SKM-1 (cell line): ENCODE results near the gene DPYD.

Source experiments
- DNase-seq: peaks from one replicate; lab custom pipeline; 2025; ENCODE audit not compliant: unreplicated experiment; lab: John Stamatoyannopoulos, UW

The DPYD gene

GRCh38 chr1:97314685-97315084 is 606.1 kb downstream of the DPYD start:
- no peak for DNase-seq

- DNase-seq, result no peak
Observed at GRCh38 chr1:97308131-97308530, 612.7 kb downstream of the DPYD start.

GRCh38 chr1:97307568-97307967 is 613.3 kb downstream of the DPYD start:
- DNase-seq, result no peak

GRCh38 chr1:97307151-97307550 is 613.7 kb downstream of the DPYD start:
- DNase-seq, result no peak

GRCh38 chr1:97306504-97306903 is 614.3 kb downstream of the DPYD start:
- no peak for DNase-seq

- no peak for DNase-seq
Observed at GRCh38 chr1:97304366-97304765, 616.5 kb downstream of the DPYD start.

- DNase-seq, result no peak
Observed at GRCh38 chr1:97298966-97299365, 621.9 kb downstream of the DPYD start.

GRCh38 chr1:97297611-97298010 is 623.2 kb downstream of the DPYD start:
- no peak for DNase-seq

GRCh38 chr1:97281962-97282361 is 638.9 kb downstream of the DPYD start:
- DNase-seq, result no peak

GRCh38 chr1:97277891-97278654 is 642.8 kb downstream of the DPYD start:
- DNase-seq, result no peak

GRCh38 chr1:97271916-97272788 is 648.7 kb downstream of the DPYD start:
- DNase-seq, result no peak

GRCh38 chr1:97270508-97271307 is 650.1 kb downstream of the DPYD start:
- no peak for DNase-seq

- DNase-seq, result no peak
Observed at GRCh38 chr1:97265630-97266029, 655.2 kb downstream of the DPYD start.

- DNase-seq, result no peak
Observed at GRCh38 chr1:97262842-97263241, 658.0 kb downstream of the DPYD start.

- no peak for DNase-seq
Observed at GRCh38 chr1:97258597-97258996, 662.2 kb downstream of the DPYD start.

GRCh38 chr1:97254731-97255463 is 665.9 kb downstream of the DPYD start:
- DNase-seq, result peak; percentile 20

GRCh38 chr1:97252925-97253324 is 667.9 kb downstream of the DPYD start:
- DNase-seq, result no peak

GRCh38 chr1:97252076-97252475 is 668.8 kb downstream of the DPYD start:
- DNase-seq, result no peak

- peak; percentile 49 for DNase-seq
Observed at GRCh38 chr1:97247196-97247595, 673.6 kb downstream of the DPYD start.

- DNase-seq, result no peak
Observed at GRCh38 chr1:97245682-97246081, 675.2 kb downstream of the DPYD start.

- DNase-seq, result no peak
Observed at GRCh38 chr1:97245026-97245425, 675.8 kb downstream of the DPYD start.
